Hypothalamus (tissue), 51 donors: ENCODE measurements around the gene APBA2.
A peak's percentile ranks its signal among the peaks of the same experiment; 100 is the strongest.

Experiments used
- DNase-seq, 51 donors: peaks; one replicate each; lab custom pipeline; 2025; lab: John Stamatoyannopoulos, UW

The APBA2 gene

GRCh38 chr15:28895146-28895545, 9.4 kb downstream of the APBA2 start:
- DNase-seq = no peak

- no peak for DNase-seq
These were observed 9.8 kb downstream of the APBA2 start for GRCh38 chr15:28895566-28895965.

- DNase-seq = peak in 2 of 51 donors; percentile 41 to 55
These were observed 11.2 kb downstream of the APBA2 start for GRCh38 chr15:28896951-28897350.

- DNase-seq = no peak
These were observed 12.2 kb downstream of the APBA2 start for GRCh38 chr15:28897861-28898585.

- no peak for DNase-seq
These were observed 13.4 kb downstream of the APBA2 start for GRCh38 chr15:28899061-28899738.

DNA sequence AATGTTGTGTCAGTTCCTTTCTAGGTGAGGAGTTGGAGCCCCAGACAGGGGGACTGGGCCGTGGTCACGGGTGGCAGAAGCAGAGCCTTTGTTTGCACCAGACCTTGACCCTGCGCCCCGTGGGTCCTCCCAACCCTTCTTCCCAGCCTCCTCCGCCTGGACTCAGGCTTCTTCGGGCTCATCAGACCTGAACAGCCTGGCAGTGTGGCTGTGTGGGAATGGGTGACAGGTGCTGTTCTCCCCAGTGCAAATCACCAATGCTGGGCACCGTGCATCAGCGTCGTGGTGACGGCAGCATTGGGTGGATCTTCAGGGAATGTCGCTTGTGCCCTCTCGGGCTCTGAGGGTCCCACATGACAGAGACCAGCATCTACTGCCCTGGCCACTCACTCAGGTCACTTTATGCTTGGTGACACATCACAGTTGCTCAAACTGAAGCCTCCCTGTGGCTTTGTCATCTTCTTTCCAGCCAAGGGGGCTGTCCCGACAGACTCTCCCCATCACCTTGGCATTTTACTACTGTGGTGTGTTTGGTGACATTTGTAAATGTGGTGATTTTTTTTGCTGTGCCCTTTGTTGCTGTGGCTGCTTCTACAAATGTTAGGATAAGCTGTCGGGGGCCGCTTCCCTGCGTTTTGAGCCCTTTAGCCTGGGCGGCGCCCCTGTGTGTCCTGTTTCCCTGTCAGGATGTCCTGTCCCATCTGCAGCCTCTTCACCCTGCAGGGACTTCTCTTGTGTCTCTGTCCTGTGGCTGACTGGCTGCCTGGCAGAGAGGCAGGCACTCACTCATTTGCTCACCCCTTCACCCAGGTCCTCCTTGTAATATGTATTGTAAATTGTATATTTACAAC, 14.5 kb downstream of the APBA2 start:
- DNase-seq = no peak

DNA sequence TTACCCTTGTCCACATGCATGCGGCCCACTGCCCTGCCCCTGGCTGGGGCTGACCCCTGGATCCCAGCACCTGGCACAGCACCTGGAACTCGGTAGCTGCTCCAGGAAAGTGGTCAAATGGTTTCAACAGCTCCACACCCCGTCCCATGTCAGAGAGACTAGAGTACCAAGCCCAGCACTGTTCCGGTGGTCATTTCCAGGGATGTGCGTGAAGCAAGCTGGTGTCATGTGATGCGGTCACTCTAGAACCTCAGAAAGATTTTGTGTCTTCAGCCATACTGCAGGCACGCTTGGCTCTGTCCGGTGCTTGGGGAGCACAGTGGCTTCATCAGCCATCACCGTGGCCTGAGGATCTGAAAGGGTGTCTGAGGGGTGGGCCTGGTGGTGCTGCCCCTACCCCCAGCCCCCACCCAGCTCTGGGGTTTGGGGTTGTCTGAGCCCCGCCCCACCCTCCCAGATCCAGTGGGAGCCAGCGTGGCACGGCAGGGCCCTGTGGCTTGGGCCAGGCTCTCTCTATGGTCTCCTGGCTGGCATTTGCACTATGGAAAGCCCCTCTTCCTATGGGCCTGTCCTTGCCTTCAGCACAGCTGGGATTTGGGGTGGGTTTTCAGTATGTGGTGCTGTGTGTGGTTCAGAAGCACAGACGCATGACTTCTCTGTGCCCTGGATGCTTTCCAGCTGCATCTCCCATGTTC, 15.3 kb downstream of the APBA2 start:
- DNase-seq = no peak

GRCh38 chr15:28901587-28901980, 15.8 kb downstream of the APBA2 start:
- DNase-seq = no peak

DNA sequence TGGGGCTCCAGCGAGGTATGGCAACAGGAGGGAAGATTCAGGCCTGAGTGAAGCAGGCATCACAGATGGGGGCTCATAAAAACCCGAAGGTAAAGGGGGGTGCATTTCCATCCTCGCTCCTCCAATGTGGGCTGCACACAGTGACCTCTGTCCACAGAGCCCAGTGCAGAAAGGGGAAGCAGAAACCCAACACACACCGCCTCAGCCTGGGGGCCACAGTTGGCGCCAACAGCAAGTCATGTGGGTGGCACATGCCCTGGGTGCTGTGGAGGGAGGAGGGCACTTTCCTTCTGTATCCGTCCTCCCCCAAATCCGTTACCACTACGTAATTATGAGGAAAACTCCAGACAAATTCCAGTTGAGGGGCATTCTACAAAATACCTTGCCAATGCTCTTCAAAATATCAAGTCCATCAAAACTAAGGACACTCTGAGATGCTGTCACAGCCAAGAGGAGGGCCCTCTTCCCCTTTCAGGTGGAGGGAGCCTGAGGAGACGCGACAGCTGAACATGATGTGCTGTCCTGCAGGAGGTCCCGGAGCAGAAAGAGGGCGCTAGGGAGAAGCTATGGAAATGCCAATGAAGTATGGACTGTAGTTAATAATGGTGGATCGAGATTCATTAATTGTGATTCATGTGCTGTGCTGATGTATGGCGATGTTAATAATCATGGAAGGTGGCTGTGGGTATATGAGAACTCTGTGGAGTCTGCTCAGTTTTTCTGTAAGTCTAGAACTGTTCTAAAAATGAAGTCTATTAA, 16.4 kb downstream of the APBA2 start:
- no peak for DNase-seq

GRCh38 chr15:28902856-28903255, 17.1 kb downstream of the APBA2 start:
- DNase-seq = no peak

DNA sequence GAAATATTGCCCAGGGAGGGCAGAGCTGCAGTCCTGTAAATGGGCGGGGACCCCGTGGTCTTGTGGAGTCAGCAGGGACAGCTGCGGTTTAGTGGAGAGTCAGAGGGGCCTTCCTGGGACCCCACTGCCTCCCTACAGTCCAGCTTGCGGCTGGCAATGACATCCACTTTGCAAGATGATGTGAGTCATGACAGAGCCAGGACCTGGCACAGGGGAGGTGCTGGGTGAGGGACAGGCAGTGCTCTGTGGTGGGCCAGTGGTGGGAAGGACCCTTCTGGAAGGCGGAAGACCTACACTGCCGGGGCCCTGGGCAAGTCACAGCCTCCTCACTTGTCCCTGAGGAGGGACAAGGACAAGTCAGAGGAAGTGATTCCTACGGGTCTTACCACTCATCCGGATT, 17.8 kb downstream of the APBA2 start:
- no peak for DNase-seq

GRCh38 chr15:28904003-28904402, 18.2 kb downstream of the APBA2 start:
- no peak for DNase-seq

GRCh38 chr15:28904541-28905315, 19.0 kb downstream of the APBA2 start:
- DNase-seq = peak in 21 of 51 donors; percentile 19 to 62 (median 37)

DNA sequence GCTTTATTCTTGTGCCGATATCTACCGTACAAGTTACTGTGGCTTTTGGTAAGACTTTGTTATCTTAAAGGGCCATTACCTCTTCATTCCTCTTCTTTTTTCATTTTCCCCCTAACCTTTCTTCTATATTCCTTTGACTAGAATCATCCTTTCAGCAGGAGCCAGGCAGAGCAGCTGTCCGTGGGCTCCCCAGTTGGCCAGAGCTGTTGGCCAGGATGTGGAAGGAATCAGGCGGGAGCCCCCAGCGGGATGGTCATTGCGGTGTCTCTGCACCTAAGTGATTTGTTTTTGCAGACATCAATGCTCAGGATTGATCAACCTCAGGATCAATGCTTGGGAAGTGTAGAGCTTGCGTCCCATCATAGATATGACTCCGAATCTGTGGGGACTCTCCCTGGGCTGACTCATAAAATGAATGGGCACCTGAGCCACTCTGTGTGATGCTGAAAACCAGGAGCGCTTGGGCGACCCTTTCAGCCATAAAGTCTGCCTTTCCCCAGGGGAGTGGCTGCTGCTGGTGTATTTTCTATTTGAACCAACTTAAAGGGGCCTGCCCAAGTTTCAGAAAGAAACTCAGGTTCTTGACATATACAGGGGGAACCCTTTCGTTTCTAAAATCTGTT, 21.7 kb downstream of the APBA2 start:
- DNase-seq = no peak

GRCh38 chr15:28909958-28910500, 24.3 kb downstream of the APBA2 start:
- DNase-seq = no peak

GRCh38 chr15:28911310-28911931, 25.6 kb downstream of the APBA2 start:
- no peak for DNase-seq

- no peak for DNase-seq
These were observed 26.6 kb downstream of the APBA2 start for GRCh38 chr15:28912422-28912821.

DNA sequence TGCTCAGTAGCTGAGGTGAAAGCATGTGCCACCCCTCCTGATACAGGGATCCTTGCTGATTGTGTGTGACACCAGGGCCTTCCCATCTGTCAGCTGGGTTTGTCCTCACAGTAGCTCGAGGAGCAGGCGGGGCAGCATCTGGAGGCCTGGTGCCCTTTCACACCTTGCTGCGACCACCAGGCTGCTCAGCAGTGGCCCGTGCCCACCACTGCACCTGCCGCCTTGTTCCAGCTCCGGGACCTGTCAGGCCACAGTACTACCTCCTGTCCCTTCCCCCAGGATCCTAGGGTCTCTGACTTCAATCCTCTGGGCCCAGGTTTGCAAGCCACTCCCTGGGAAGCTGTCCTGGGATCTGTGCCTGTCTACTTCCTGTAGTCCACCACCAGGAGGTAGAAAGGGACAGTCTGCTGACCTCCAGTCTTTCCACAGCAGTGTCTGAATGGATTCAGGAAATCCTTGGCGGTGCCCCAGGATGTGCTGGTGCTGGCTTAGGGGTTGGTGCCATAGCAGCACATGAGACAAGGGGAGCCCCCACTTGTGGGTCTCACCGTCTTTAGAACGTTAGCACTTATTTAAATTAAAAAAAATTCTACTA, 27.5 kb downstream of the APBA2 start:
- DNase-seq = no peak
